ENCODE measurements around the gene ARHGAP6. TPM values are rescaled to one million over a fixed set of nuclear protein-coding genes. Genes with fewer than 3 reads are reported as not detected.

The ARHGAP6 gene
- total and polyA plus RNA-seq, 4 donors: 6.0 to 18.2 (median 12.3) TPM

DNA sequence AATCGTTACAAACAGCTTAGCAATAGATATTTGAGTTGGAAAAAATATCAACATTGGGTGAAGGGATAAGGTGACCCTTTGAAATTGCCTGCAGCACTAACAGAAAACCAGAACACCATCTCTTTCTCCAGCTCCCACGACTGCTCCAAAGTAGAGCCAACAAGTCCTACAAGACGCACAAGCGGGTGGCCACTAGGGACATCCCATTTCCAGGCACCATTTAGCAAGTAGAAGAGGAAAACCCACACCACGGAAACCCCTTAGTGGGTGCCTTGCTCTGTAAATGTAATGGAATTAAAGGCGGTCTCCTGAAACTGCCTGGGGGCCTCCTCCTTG, 1.9 kb downstream of the ARHGAP6 start:
- H3K9me3 ChIP-seq (ENCODE audit: control insufficient read depth in 4 of 4, insufficient read depth in 3 of 4, low read length in 3 of 4): peaks cover 0 to 4% (median 0%) of the 10 kb centered on the region in 4 donors
- TF ChIP-seq, protein P1, sequence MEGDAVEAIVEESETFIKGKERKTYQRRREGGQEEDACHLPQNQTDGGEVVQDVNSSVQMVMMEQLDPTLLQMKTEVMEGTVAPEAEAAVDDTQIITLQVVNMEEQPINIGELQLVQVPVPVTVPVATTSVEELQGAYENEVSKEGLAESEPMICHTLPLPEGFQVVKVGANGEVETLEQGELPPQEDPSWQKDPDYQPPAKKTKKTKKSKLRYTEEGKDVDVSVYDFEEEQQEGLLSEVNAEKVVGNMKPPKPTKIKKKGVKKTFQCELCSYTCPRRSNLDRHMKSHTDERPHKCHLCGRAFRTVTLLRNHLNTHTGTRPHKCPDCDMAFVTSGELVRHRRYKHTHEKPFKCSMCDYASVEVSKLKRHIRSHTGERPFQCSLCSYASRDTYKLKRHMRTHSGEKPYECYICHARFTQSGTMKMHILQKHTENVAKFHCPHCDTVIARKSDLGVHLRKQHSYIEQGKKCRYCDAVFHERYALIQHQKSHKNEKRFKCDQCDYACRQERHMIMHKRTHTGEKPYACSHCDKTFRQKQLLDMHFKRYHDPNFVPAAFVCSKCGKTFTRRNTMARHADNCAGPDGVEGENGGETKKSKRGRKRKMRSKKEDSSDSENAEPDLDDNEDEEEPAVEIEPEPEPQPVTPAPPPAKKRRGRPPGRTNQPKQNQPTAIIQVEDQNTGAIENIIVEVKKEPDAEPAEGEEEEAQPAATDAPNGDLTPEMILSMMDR (IDR thresholded peaks at IDR 0.05; ENCODE audit: control extremely low read depth, extremely low read depth): no peak
- no peak overlapping the region for H3K27ac ChIP-seq (ENCODE audit: low read depth in 1 of 2, low read length in 1 of 2)
- H3K27me3 ChIP-seq (ENCODE audit: control insufficient read depth in 3 of 3, insufficient read depth in 3 of 3, low read length in 2 of 3): peaks cover 3 to 46% (median 25%) of the 10 kb centered on the region in 3 donors
- ATAC-seq (ENCODE audit: insufficient read depth, low FRiP score) (no peak), DNase-seq (peak in 2 of 3 donors; percentile 26 to 47)
- WGBS, 2 donors: 23 to 35% methylated on average over 6 of the region's 6 CpGs
- no peaks in the 10 kb centered on the region for H3K36me3 ChIP-seq (ENCODE audit: control insufficient read depth in 4 of 4, insufficient read depth in 4 of 4, low read length in 4 of 4)
- H3K9ac ChIP-seq (ENCODE audit: insufficient read depth in 1 of 2, low read length in 2 of 2): no peak overlapping the region
- peaks cover 0 to 7% (median 0%) of the 10 kb centered on the region in 5 donors for H3K4me1 ChIP-seq (ENCODE audit: control insufficient read depth in 5 of 5, insufficient read depth in 5 of 5, low read length in 5 of 5)
- H3K4me3 ChIP-seq: peak overlapping the region; percentile 40

DNA sequence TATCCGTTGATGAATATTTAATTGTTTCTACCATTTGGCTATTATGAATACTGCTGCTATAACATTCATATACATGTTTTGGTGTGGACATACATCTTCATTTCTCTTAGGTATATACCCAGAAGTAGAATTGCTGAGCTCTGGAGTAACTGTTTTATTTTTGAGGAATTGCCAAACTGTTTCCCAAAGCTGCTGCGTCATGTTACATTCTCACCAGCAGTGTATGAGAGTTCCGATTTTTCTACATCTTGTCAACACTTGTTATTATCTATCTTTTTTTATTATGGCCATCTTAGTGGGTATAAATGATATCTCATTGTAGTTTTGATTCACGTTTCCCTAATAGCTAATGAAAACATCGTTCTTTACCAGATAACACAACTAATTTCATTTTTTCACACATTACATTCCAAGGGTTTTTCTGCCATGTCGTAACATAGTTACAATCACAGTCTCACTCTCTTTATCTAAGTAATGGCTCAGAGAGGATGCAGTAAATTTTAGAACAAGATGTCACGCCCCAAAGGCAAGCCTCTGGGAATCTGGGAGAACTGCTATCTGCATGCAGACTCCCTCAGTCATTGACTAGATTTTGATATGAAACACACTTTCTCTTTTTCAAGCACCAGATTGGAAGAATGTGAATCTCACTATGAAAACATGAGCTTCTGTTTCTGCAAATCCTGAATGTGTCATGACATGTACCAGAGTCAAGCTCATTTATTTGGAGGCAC, 10.3 kb downstream of the ARHGAP6 start:
- WGBS, 2 donors: 67 to 91% methylated on average over 7 of the region's 7 CpGs
- TF ChIP-seq, protein P1 (IDR thresholded peaks at IDR 0.05; ENCODE audit: control extremely low read depth, extremely low read depth): no peak
- no peak overlapping the region for H3K4me3 ChIP-seq

DNA sequence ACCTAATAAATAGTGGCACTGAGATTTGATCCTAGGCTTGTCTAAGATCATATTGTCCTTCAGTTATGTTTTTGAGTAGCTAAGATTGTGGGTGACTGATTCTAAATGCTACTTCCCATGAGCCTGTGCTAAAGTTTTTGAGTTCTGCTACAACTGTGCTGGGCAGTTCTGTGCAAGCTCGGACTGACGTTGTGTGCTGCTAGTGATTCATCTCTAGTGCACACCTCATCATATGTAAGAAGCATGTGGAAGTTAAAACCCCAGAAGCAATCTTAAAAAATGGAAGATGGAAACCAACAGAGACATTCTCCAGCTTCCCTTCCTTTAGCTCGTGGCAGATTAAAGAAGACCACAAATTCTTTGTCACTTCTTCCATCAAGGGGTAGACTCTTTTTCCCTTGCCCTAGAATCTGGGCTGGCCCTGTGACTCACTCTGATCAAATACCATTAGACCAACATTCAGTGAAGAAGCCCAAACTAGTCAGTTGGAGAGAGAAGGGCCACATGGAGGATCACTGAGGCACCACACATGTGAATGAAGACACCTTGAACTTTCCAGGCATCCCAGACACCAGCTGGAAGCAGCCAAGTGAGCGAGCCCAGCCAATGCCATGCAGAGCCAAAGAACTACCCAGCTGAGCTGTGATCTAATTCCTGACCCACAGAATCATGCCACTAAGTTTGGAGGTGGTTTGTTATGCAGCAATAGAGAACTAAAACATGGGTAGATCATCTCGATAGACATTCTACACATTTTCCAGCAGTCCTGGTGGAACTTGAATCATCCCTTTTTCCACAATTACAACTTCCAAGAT, 16.8 kb downstream of the ARHGAP6 start:
- TF ChIP-seq, protein P1 (IDR thresholded peaks at IDR 0.05; ENCODE audit: control extremely low read depth, extremely low read depth): no peak
- Histone ChIP-seq H3K27ac (ENCODE audit: low read depth in 1 of 2, low read length in 1 of 2) (no peak overlapping the region), H3K36me3 (ENCODE audit: control insufficient read depth in 4 of 4, insufficient read depth in 4 of 4, low read length in 4 of 4) (no peaks in the 10 kb centered on the region), H3K9ac (ENCODE audit: insufficient read depth in 1 of 2, low read length in 2 of 2) (no peak overlapping the region), H3K9me3 (ENCODE audit: control insufficient read depth in 4 of 4, insufficient read depth in 3 of 4, low read length in 3 of 4) (no peaks in the 10 kb centered on the region), H3K4me1 (ENCODE audit: control insufficient read depth in 5 of 5, insufficient read depth in 5 of 5, low read length in 5 of 5) (no peaks in the 10 kb centered on the region), H3K27me3 (ENCODE audit: control insufficient read depth in 3 of 3, insufficient read depth in 3 of 3, low read length in 2 of 3) (peaks cover 0 to 15% (median 9%) of the 10 kb centered on the region in 3 donors), H3K4me3 (no peak overlapping the region)
- DNase-seq (no peak), ATAC-seq (ENCODE audit: insufficient read depth, low FRiP score) (no peak)
- 60 to 79% methylated on average over 5 of the region's 5 CpGs for WGBS, 2 donors

More for the DNA sequence above, 10.3 kb downstream of the ARHGAP6 start:
- no peaks in the 10 kb centered on the region for H3K9me3 ChIP-seq (ENCODE audit: control insufficient read depth in 4 of 4, insufficient read depth in 3 of 4, low read length in 3 of 4)
- no peak overlapping the region for H3K9ac ChIP-seq (ENCODE audit: insufficient read depth in 1 of 2, low read length in 2 of 2)
- no peaks in the 10 kb centered on the region for H3K36me3 ChIP-seq (ENCODE audit: control insufficient read depth in 4 of 4, insufficient read depth in 4 of 4, low read length in 4 of 4)
- ATAC-seq (ENCODE audit: insufficient read depth, low FRiP score): no peak
- H3K4me1 ChIP-seq (ENCODE audit: control insufficient read depth in 5 of 5, insufficient read depth in 5 of 5, low read length in 5 of 5): no peaks in the 10 kb centered on the region
- no peak for DNase-seq
- H3K27me3 ChIP-seq (ENCODE audit: control insufficient read depth in 3 of 3, insufficient read depth in 3 of 3, low read length in 2 of 3): peaks cover 0 to 13% (median 5%) of the 10 kb centered on the region in 3 donors
- no peak overlapping the region for H3K27ac ChIP-seq (ENCODE audit: low read depth in 1 of 2, low read length in 1 of 2)

Data from lung (tissue), 12 donors.